Measurements from ENCODE around the gene HOXB13. TPM values are rescaled to one million over a fixed set of nuclear protein-coding genes. Genes with fewer than 3 reads are reported as not detected.

HOXB13 gene
- total and polyA plus RNA-seq, 2 experiments from 2014 or later, result not detected

DNA sequence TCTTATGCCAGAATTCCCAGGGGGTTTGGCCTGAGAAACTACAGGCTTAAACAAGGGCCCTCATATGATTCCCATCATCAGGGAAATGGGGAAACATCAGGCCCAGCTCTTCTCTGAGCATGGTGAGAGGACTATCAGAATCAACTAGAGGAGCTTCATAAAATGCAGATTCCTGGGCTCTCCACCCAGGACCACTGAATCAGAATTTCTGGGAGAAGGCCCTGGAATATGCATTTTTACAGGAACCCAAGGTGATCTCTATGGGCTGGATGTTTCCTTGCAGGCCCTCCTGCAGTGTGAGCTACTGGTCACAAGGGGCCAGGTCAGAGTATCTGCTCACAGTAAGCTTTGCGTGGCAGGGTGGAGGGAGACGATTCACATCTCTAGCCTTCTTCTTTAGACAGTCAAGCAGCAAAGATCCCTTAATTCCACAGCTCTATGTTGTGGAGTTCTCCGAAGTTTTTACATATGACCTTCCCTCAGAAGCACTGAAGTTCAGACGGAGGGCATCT, 38.8 kb upstream of the HOXB13 start:
- H3K27me3 ChIP-seq, result peaks cover 72% of the 10 kb centered on the region
- H3K27ac ChIP-seq, result no peak overlapping the region
- no peaks in the 10 kb centered on the region for H3K4me1 ChIP-seq (ENCODE audit: low read depth)
- no peaks in the 10 kb centered on the region for H3K9me3 ChIP-seq (ENCODE audit: low read depth)
- H3K4me3 ChIP-seq, result no peak overlapping the region
- no peak for DNase-seq (ENCODE audit: low read depth in 1 of 2, low spot score in 1 of 2)
- TF ChIP-seq, protein P1, sequence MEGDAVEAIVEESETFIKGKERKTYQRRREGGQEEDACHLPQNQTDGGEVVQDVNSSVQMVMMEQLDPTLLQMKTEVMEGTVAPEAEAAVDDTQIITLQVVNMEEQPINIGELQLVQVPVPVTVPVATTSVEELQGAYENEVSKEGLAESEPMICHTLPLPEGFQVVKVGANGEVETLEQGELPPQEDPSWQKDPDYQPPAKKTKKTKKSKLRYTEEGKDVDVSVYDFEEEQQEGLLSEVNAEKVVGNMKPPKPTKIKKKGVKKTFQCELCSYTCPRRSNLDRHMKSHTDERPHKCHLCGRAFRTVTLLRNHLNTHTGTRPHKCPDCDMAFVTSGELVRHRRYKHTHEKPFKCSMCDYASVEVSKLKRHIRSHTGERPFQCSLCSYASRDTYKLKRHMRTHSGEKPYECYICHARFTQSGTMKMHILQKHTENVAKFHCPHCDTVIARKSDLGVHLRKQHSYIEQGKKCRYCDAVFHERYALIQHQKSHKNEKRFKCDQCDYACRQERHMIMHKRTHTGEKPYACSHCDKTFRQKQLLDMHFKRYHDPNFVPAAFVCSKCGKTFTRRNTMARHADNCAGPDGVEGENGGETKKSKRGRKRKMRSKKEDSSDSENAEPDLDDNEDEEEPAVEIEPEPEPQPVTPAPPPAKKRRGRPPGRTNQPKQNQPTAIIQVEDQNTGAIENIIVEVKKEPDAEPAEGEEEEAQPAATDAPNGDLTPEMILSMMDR (IDR thresholded peaks at IDR 0.05; ENCODE audit: low read depth, low read length), result no peak
- no peaks in the 10 kb centered on the region for H3K36me3 ChIP-seq

DNA sequence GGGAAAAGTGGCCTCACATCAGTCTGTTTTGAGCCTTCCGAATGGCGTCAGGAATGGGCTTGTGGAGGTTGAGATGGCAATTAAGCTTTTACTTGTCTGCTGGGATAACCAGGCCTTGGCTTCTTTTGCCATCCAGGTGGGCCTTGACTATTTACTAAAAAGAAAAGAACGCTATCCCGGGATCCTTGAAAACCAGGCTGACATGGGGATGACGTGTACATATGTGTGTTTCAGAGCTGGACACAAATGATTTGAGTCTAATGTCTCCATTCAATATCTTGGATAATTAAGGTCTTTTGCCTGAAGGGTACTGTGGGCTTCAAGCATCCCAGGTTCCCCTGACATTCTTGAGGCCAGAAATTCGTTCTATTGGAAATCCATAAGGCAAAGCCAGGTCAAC, 32.6 kb upstream of the HOXB13 start:
- no peak overlapping the region for H3K4me3 ChIP-seq
- no peaks in the 10 kb centered on the region for H3K4me1 ChIP-seq (ENCODE audit: low read depth)
- no peaks in the 10 kb centered on the region for H3K9me3 ChIP-seq (ENCODE audit: low read depth)
- no peaks in the 10 kb centered on the region for H3K36me3 ChIP-seq
- TF ChIP-seq, protein P1 (IDR thresholded peaks at IDR 0.05; ENCODE audit: low read depth, low read length), result no peak
- DNase-seq (ENCODE audit: low read depth in 1 of 2, low spot score in 1 of 2), result no peak
- no peak overlapping the region for H3K27ac ChIP-seq
- H3K27me3 ChIP-seq, result peaks cover 100% of the 10 kb centered on the region

DNA sequence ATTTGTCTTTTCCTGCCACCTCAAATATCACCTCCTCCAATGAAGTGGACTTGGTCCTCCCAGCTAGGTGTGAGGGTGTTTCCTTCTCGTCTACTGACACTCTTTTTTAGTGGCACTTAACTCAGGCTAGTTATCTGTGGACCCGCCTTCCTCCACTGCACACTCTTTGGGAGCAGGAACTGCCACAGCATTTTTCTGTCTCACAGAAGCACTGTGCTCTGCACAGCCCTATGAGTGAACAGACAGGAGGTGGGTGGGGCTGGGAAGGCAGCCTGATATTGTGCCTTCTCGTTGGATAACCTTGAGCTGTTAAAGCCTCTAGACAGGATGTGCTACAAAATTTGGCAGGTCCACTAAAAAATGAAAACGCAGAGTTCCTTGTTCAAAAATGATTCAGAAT, 31.9 kb upstream of the HOXB13 start:
- TF ChIP-seq, protein P1 (IDR thresholded peaks at IDR 0.05; ENCODE audit: low read depth, low read length), result no peak
- no peak for DNase-seq (ENCODE audit: low read depth in 1 of 2, low spot score in 1 of 2)

DNA sequence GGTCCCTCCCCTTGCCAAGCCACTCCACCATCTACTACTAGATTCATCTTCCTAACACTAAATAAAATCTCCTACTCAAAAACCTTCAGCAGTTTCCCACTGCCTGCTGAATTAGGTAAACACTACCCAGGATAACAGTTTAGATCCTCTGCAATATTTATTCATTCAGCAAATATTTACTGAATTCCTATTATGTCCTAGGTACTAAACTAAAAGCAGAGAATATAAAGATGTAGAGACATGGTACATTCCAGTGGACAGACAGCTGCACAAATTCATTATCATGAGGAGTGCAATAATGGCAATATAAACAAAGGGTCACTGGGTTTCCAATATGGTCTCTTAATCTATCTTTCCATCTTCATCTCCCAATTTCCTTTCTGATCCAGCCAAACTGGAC, 30.7 kb upstream of the HOXB13 start:
- no peaks in the 10 kb centered on the region for H3K4me1 ChIP-seq (ENCODE audit: low read depth)
- H3K27ac ChIP-seq, result no peak overlapping the region
- H3K36me3 ChIP-seq, result no peaks in the 10 kb centered on the region
- TF ChIP-seq, protein P1 (IDR thresholded peaks at IDR 0.05; ENCODE audit: low read depth, low read length), result no peak
- no peak for DNase-seq (ENCODE audit: low read depth in 1 of 2, low spot score in 1 of 2)
- H3K4me3 ChIP-seq, result no peak overlapping the region
- peaks cover 100% of the 10 kb centered on the region for H3K27me3 ChIP-seq
- no peaks in the 10 kb centered on the region for H3K9me3 ChIP-seq (ENCODE audit: low read depth)

More for the DNA sequence above, 31.9 kb upstream of the HOXB13 start:
- H3K4me1 ChIP-seq (ENCODE audit: low read depth), result no peaks in the 10 kb centered on the region
- no peaks in the 10 kb centered on the region for H3K9me3 ChIP-seq (ENCODE audit: low read depth)
- no peaks in the 10 kb centered on the region for H3K36me3 ChIP-seq
- H3K27ac ChIP-seq, result no peak overlapping the region
- H3K27me3 ChIP-seq, result peaks cover 100% of the 10 kb centered on the region
- H3K4me3 ChIP-seq, result no peak overlapping the region

DNA sequence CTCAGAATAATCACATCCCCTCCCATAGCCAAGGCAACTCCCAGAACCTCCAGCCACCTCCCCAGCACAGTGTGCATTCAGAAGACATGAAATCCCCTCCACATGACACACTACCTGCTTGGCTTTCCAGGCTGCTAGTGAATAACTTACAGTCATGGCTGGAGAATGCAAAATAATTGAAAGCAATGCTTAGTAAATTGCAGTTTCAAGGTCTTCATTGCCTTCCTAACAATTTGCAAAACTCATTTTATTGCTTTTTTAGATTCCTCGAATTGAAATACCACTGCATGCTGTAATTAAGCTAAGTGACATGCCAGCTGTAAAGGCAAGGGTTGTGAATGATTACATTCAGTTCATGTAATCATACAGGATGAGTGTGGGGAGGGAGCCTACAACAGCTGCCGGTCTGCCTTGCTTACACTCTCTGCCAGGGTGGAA, 29.0 kb upstream of the HOXB13 start:
- Histone ChIP-seq H3K27ac (no peak overlapping the region), H3K9me3 (ENCODE audit: low read depth) (no peaks in the 10 kb centered on the region)

More for the DNA sequence above, 29.0 kb upstream of the HOXB13 start:
- H3K36me3 ChIP-seq, result no peaks in the 10 kb centered on the region
- H3K4me3 ChIP-seq, result no peak overlapping the region
- no peak for DNase-seq (ENCODE audit: low read depth in 1 of 2, low spot score in 1 of 2)
- TF ChIP-seq, protein P1 (IDR thresholded peaks at IDR 0.05; ENCODE audit: low read depth, low read length), result no peak
- H3K27me3 ChIP-seq, result peaks cover 100% of the 10 kb centered on the region
- H3K4me1 ChIP-seq (ENCODE audit: low read depth), result no peaks in the 10 kb centered on the region
